Fibroblast of skin of abdomen (primary cell): ENCODE measurements around the gene RASA3.
"Not testable (repeated sequence)": the region's sequence is repeated elsewhere in the genome, so short reads cannot be mapped to it uniquely, and the experiment has no call there.

ENCODE experiments used
- DNase-seq: peaks from one replicate; pipeline ENCODE4 v3.0.0-alpha.2; 2013

RASA3 gene

GRCh38 chr13:114155320-114155719, 22.9 kb upstream of the RASA3 start:
- DNase-seq: no peak

DNA sequence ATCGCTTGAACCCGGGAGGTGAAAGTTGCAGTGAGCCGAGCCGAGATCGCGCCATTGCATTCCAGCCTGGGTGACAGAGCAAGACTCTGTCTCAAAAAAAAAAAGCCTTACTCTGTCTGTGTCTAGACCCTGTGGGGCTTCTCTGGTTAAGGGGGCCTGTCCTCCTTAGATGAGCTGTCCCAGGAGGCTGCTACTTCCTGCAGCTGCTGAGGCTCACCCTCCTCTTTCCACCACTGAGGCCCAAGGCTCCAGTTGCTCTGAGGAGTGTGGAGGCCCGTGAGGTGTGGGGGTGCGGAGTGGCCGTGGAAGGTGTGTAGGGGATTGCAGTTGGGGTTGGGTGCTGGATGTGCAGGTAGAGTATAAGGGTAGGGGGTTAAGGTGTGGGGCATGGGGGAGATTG, 22.1 kb upstream of the RASA3 start:
- DNase-seq: no peak

DNA sequence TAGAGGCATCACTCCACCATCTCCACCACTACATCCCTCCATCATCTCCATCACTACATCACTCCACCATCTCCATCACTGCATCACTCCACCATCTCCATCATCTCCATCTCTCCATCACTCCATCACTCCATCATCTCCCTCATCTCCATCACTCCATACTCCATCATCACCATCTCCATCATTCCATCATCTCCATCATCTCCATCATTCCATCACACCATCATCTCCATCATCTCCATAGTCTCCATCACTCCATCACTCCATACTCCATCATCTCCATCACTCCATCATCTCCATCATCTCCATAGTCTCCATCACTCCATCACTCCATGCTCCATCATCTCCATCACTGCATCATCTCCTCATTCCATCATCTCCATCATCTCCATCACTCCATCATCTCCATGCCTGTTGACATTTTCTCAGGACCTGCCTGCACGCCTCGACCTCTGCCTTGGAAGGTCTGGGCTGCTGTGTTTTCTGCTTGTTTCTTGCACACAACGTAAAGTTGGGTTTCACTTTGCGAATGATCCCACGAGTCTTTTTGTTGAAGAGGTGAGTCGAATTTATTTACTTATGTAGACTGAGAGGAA, 21.2 kb upstream of the RASA3 start:
- DNase-seq: no peak

DNA sequence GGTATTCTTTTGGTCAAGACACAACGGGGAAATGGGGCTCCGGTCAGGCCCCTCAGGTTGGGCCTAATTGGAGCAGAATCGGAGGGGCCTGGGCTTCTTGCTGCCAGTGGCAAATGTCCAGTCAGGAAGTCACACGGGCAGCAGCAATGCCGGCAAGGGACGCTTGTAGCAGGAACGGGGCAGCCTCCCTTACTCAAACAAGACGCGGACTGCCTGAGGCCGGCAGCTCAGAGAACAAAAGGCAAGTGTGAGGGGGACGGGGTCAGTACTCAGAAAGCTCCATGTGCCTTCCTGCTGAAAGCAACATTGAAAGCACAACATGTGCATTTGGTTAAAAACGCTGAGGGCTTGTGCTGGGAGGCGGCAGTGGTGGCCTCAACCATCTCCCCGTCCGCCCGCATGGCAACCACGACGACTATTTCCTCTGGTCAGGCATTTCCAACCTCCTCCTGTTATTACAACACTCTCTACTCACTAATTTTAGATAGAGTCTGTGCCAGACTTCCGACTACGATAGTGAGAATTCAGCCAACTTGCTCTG, 20.5 kb upstream of the RASA3 start:
- DNase-seq: peak; percentile 61

DNA sequence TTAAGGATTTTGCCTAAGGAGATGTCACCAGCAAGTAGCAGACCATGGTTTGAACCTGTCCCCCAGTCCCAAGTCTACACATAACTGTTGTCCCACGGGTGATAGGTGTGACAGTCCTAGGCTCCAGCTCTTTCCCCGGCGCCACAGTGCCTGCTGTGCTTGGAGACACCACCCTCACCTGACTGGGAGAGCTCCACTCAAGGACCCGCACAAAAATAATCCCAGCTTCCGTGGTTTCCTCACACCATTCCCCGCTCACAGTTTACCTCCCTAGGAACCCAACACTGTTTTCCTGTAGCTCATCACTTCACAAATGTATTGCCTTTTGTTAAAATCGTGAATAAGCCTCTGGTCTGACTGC, 19.8 kb upstream of the RASA3 start:
- no peak for DNase-seq

DNA sequence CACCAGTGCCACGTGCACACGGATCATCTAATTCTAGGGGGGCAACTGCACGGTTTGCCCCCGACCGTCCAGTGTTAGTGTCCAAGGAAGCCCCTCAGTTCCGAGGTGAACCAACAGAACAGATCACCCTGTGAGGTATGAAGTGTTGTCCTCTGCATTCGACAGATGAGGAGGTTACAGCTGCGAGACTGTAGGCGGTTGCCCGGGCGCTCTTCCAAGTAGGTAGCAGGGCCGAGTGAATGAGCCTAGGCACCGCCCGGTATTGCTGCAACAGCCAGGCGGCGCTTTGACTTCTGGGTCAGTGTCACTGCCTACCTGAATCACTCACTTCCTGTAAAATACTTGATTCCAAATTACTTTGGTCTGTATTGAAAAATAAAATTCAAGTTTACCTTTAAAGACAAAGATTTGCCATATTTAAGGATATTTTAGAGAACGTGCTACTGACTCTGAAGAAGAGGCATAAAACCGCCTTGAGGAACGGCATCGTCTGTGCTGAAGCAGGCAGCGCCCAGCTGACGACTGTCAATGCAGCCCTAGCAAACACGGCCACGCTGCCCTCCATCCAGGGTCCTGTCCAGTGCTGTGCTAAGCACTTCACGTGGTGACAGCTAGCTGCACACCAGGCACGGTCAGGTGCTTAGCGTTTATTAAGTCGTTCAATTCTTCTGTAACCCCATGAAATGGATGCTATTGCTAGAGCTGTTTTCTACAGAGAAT, 19.3 kb upstream of the RASA3 start:
- no peak for DNase-seq

DNA sequence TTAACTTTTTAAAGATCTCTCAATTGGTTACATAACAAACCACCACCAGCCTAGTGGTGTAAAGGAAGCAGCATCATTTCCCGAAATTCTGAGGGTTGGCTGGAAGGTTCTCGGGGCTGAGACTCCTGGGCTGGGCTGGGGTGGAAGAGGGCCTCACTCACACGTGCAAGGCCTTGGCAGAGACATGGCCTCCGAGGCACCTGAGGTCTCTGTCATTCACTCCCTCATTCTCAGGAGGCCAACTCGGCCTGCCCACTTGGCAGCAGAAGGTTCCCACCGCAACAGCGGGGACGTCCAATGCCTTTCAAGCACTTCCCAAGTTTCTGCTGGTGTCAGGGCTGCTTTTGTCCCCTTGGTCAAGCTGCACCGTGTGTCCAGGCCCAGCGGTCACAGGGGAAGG, 18.6 kb upstream of the RASA3 start:
- DNase-seq: no peak

DNA sequence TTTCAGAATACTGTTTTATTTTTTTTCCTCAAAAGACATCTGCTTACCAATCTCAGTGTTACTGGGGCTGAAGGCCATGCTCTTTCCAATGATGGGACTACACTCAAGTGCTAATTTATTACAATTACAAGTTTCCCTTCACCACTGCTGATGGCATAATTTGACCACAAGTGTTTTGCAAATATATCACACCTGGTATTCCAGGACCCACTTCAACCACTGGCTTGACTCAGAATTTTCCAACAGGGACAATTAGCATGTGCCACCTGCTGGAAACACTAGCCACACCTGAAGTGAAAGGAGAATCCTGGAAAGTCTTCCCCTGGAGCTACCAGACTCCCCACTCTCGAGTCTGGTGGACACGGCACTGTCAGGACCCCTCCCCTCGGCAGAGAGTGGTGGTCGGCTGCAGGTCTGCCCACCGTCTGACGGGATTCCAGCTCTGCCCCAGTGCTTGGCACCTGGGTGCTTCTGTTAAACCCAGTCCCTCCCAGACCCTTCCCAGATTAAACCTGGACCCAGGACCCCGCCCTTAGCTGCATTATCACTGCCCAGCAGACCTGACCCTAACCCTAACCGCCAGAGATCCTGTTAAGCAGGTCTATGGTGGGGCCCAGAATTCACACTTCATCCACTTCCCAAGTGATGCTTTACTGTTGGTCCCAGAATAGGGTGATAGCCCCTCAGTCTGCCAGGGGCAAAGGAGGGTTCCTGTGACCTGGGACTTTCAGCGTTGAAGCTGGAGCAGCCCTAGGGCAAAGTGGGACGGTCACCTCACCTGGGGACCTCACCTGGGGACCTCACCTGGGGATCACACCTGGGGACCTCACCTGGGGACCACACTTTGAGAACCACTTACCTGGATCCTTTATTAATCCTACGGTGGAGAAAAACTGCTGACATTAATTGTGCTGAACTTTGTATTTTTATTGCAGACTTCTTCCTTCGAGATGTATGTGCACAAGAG, 17.6 kb upstream of the RASA3 start:
- DNase-seq: no peak

GRCh38 chr13:114148886-114149285, 16.5 kb upstream of the RASA3 start:
- DNase-seq: not testable (repeated sequence)

- DNase-seq: no peak
These were observed 16.1 kb upstream of the RASA3 start for GRCh38 chr13:114148521-114148855.

GRCh38 chr13:114147803-114148520, 15.5 kb upstream of the RASA3 start:
- no peak for DNase-seq

GRCh38 chr13:114146629-114147028, 14.2 kb upstream of the RASA3 start:
- no peak for DNase-seq

GRCh38 chr13:114146173-114146572, 13.8 kb upstream of the RASA3 start:
- no peak for DNase-seq

- DNase-seq: no peak
These were observed 13.3 kb upstream of the RASA3 start for GRCh38 chr13:114145722-114146121.

DNA sequence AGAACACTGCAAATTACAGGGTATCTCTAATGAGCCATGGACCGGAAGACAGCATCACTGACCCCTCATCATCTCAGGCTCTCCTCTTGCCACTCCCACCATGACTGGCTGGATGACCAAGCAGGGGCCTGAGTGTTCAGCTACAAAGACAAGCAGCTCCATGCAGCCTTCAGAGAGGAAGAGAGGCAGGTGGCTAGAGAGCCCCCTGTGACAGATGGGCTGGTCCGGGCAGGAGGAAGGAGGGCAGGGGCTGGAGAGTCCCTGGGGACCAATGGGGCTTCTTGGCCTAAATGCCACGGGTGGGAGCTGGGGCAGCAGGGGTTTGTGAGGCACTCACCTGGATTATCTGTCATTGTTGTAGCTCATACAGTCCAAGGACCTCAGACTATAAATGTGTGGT, 12.8 kb upstream of the RASA3 start:
- DNase-seq: no peak

- no peak for DNase-seq
These were observed 12.3 kb upstream of the RASA3 start for GRCh38 chr13:114144606-114145244.

- DNase-seq: no peak
These were observed 11.6 kb upstream of the RASA3 start for GRCh38 chr13:114143806-114144605.

GRCh38 chr13:114142640-114143490, 10.4 kb upstream of the RASA3 start:
- no peak for DNase-seq

- no peak for DNase-seq
These were observed 9.7 kb upstream of the RASA3 start for GRCh38 chr13:114142137-114142550.
